ENCODE results near the gene METTL25. TPM values are rescaled to one million over a fixed set of nuclear protein-coding genes. Genes with fewer than 3 reads are reported as not detected.

Gene METTL25
- total and polyA plus RNA-seq, 2 of the 8 experiments (the other 6 are each of a cell fraction or from before 2014, with no cell fraction given), result 2.4 to 8.3 TPM

GRCh38 chr12:82458101-82458500 is 99.8 kb downstream of the METTL25 start (continued):
- TF ChIP-seq YY1 (IDR thresholded peaks at IDR 0.05; ENCODE audit: low read depth, low read length), result no peak
